GM21717 (cell line): ENCODE results near the gene COX8C.

ENCODE experiments used
- ATAC-seq: cut with Tn5 transposase; IDR thresholded peaks from one replicate; pipeline ENCODE4 v1.9.1; 2021; ENCODE audit warnings: mild to moderate bottlenecking, moderate library complexity; ENCODE audit not compliant: unreplicated experiment

Gene COX8C, protein sequence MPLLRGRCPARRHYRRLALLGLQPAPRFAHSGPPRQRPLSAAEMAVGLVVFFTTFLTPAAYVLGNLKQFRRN

DNA sequence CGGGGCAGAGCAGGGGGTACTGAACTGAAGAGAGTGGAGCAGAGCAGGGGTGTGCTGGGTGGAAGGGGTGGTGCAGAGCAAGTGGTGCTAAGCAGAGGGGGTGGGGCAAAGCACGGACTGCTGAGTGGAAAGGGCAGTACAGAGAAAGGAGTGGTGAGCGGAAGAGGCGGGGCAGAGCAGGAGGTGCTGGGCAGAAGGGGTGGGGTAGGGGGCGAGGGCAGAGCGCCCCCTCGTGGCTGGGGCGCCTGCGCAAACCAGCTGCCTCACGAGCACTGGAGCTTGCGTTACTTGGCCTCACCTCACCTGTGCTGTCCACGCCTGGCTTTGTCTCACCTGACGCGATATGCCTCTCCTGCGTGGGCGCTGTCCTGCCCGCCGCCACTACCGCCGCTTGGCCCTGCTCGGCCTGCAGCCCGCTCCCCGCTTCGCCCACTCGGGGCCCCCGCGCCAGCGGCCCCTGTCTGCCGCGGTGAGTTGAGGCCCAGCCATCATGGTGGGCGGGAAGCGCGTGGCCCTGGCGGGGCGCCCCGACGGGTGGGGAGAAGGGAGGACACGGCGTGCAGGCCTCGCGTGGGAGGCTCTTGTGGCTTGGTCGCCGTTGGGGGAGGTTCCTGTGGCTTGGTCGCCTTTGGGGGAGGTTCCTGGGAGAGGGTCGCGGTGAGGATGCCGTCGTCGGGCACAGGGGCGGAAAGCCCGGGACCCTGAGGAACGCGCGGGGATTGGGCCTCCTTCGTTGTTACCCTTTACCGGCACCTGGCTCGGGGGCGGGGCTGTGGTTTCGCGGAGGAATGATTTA, at the start of gene COX8C:
Gene COX8C (plus strand): TSS at position 257 of the 796 bp plus-strand sequence. CDS start 87 bp downstream, at position 344.
- ATAC-seq, result no peak

- ATAC-seq, result no peak
Observed at GRCh38 chr14:93299416-93299815, 47.6 kb upstream of the COX8C start.

DNA sequence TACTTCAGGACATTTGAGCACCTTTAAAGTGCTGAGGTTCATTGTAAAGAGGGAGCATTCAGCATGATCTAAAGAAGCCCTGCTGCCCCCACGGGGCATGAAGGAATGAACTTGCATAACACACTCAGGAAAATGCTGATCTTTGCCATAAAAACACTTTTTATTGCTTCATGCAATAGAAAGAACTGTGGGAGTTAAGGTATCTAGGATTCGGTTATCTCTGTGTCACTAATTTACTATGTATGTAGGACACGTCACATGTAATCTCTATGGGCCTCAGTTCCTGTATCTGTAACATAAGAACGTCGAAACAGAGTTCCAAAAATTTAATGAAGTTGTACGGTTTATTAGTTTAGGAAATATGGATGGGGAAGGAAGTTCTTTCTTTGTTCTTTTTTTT, 47.1 kb upstream of the COX8C start:
- ATAC-seq, result no peak

GRCh38 chr14:93301821-93302447, 45.0 kb upstream of the COX8C start:
- no peak for ATAC-seq

- ATAC-seq, result no peak
Observed at GRCh38 chr14:93302688-93303581, 44.0 kb upstream of the COX8C start.

GRCh38 chr14:93303659-93304058, 43.3 kb upstream of the COX8C start:
- no peak for ATAC-seq

DNA sequence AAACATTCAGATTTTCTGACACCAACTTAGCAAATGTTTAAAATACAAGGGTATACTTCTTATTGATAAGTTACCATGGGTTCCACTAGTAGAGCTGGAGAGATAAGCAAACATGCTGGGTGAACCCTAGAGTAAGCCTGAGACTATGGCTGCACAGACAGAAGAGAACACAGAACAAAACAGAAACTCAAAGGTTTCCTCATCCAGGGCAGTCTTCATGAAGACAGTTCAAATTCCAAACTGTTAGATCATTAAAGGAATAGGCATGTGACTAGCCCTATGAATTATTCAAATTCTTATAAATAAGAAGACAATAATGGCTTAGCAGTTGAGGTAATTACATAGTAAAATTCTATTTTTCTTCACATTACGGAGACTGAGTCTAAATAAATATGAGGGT, 42.2 kb upstream of the COX8C start:
- ATAC-seq, result no peak

- no peak for ATAC-seq
Observed at GRCh38 chr14:93305725-93306418, 41.1 kb upstream of the COX8C start.

GRCh38 chr14:93306812-93307211, 40.2 kb upstream of the COX8C start:
- no peak for ATAC-seq

DNA sequence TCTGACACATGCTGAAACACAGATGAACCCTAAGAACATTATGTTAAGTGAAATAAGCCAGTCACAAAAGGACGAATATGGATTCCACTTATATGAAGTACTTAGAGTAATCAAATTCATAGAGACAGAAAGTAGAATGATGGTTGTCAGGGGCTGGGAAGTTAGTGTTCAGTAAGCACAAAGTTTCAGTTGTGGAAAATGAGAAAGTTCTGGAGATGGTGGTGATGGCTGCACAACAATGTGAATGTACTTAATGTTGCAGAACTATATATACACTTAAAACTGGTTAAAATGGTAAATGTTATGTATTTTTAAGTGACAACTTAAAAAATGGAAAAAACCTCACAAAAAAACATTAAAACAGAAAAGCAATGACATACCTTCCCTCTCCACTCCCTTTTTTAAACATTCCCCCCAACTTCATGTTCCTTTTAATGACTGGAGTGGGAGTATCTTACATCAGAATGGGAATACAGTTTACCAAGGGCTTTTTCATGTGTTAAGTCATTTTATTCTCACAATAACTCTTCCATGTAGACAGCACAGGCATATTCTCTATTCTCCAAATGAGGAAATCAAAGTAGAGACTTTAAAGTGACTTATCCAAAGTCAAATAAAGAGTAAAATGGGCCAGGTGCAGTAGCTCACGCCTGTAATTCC, 38.2 kb upstream of the COX8C start:
- no peak for ATAC-seq

GRCh38 chr14:93309427-93309966, 37.5 kb upstream of the COX8C start:
- no peak for ATAC-seq

DNA sequence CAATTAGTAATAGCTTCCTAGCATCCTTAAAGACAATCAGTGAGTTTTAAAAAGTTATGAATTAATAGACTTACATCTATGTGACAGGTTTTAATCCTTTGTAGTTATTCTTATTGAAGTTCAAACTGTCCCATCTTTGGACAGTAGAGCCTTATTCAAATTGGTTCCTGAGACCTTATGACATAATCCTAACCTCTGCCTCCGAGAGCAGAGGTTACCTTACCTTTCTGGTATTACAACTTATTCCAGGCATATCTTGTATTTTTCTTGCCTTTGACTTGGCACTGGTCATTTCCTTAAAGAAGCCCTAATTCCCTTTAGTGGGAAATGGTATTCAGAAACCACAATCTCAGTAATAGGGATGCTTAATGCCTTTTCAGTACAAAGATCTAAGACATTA, 35.9 kb upstream of the COX8C start:
- ATAC-seq, result no peak

- ATAC-seq, result no peak
Observed at GRCh38 chr14:93315575-93315974, 31.4 kb upstream of the COX8C start.

- ATAC-seq, result no peak
Observed at GRCh38 chr14:93316716-93317115, 30.3 kb upstream of the COX8C start.

- no peak for ATAC-seq
Observed at GRCh38 chr14:93317210-93317874, 29.6 kb upstream of the COX8C start.

GRCh38 chr14:93317875-93318807, 28.8 kb upstream of the COX8C start:
- no peak for ATAC-seq

GRCh38 chr14:93318927-93319326, 28.1 kb upstream of the COX8C start:
- no peak for ATAC-seq

DNA sequence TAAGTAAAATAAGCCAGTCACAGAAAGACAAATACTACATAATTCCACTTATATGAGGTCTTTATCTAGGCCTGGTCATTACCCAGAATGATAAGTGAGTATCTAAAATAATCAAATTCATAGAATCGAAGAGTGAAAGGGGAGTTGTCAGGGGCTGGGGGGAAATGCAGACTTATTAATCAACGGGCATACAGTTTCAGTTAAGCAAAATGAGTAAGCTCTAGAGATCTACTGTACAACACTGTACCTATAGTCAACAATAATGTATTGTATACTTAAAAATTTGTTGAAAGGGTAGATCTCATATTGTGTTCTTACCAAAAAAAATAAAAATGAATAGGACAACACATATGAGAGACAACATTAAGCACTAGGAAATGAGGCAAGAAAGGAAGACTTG, 27.5 kb upstream of the COX8C start:
- ATAC-seq, result no peak
